ENCODE measurements around the gene USP53. TPM values are rescaled to one million over a fixed set of nuclear protein-coding genes. Genes with fewer than 3 reads are reported as not detected.

Gene USP53
- total and polyA plus RNA-seq, 2 of the 13 experiments (the other 11 are each of a cell fraction or from before 2014, with no cell fraction given) = 5.3 to 8.1 TPM

- BruUV-seq (replicated peaks) = no TSS peak
- ChIA-PET CTCF (ENCODE audit: low intra/inter-chr PET ratio, low total read pairs) (no interaction called here), POLR2A (no interaction called here)
Measured at GRCh38 chr4:119242417-119242816, 29.9 kb downstream of the USP53 start.

More at GRCh38 chr4:119242417-119242816, 29.9 kb downstream of the USP53 start:
- Histone ChIP-seq H4K20me1 (ENCODE audit: insufficient read depth, low read length) (no peaks in the 10 kb centered on the region), H2AFZ (ENCODE audit: low read length) (no peak overlapping the region), H3K36me3 (replicated peaks in 1 of 2; ENCODE audit: control insufficient read depth in 1 of 2, insufficient read depth in 2 of 2, low read length in 2 of 2) (peaks cover 2 to 16% of the 10 kb centered on the region in 2 experiments; a peak in 4 of 5 replicates), H3K79me2 (ENCODE audit: insufficient read depth, low read length) (no peaks in the 10 kb centered on the region), H3K4me3 (replicated peaks in 1 of 3; ENCODE audit: insufficient read depth in 1 of 3, low read depth in 2 of 3, low read length in 3 of 3) (no peak overlapping the region), H3K27ac (ENCODE audit: extremely low read length, insufficient read depth, low read length) (no peak overlapping the region), H3K27me3 (ENCODE audit: control insufficient read depth in 1 of 2, insufficient read depth in 2 of 2, low read length in 2 of 2) (no peaks in the 10 kb centered on the region), H3K4me2 (ENCODE audit: low read depth, low read length) (no peak overlapping the region), H3K9ac (ENCODE audit: insufficient read depth, low read depth, low read length) (no peak overlapping the region), H3K4me1 (ENCODE audit: insufficient read depth, low read length) (no peaks in the 10 kb centered on the region), H3K9me3 (ENCODE audit: low read length) (no peaks in the 10 kb centered on the region)
- TF ChIP-seq ZNF207 (IDR thresholded peaks at IDR 0.05; ENCODE audit: borderline replicate concordance) (no peak), TRAFD1 (CRISPR knock-in tag; IDR thresholded peaks at IDR 0.05; ENCODE audit: borderline replicate concordance) (no peak), ZNF205 (CRISPR knock-in tag; IDR thresholded peaks at IDR 0.05) (no peak), GMEB1 (CRISPR knock-in tag; IDR thresholded peaks at IDR 0.05; ENCODE audit: borderline replicate concordance) (no peak), ZNF30 (CRISPR knock-in tag; IDR thresholded peaks at IDR 0.05) (no peak), ZNF512 (CRISPR knock-in tag; IDR thresholded peaks at IDR 0.05) (no peak), ARNT2 (CRISPR knock-in tag; IDR thresholded peaks at IDR 0.05; ENCODE audit: low read depth) (no peak), CBX2 (IDR thresholded peaks at IDR 0.05; ENCODE audit: low read depth, low read length) (no peak), CBX2 (CRISPR knock-in tag; IDR thresholded peaks at IDR 0.05; ENCODE audit: low read depth) (no peak)
- TF ChIP-seq, protein P1, sequence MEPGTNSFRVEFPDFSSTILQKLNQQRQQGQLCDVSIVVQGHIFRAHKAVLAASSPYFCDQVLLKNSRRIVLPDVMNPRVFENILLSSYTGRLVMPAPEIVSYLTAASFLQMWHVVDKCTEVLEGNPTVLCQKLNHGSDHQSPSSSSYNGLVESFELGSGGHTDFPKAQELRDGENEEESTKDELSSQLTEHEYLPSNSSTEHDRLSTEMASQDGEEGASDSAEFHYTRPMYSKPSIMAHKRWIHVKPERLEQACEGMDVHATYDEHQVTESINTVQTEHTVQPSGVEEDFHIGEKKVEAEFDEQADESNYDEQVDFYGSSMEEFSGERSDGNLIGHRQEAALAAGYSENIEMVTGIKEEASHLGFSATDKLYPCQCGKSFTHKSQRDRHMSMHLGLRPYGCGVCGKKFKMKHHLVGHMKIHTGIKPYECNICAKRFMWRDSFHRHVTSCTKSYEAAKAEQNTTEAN (CRISPR knock-in tag; conservative IDR thresholded peaks at IDR 0.05) = no peak
- TF ChIP-seq, protein P2, sequence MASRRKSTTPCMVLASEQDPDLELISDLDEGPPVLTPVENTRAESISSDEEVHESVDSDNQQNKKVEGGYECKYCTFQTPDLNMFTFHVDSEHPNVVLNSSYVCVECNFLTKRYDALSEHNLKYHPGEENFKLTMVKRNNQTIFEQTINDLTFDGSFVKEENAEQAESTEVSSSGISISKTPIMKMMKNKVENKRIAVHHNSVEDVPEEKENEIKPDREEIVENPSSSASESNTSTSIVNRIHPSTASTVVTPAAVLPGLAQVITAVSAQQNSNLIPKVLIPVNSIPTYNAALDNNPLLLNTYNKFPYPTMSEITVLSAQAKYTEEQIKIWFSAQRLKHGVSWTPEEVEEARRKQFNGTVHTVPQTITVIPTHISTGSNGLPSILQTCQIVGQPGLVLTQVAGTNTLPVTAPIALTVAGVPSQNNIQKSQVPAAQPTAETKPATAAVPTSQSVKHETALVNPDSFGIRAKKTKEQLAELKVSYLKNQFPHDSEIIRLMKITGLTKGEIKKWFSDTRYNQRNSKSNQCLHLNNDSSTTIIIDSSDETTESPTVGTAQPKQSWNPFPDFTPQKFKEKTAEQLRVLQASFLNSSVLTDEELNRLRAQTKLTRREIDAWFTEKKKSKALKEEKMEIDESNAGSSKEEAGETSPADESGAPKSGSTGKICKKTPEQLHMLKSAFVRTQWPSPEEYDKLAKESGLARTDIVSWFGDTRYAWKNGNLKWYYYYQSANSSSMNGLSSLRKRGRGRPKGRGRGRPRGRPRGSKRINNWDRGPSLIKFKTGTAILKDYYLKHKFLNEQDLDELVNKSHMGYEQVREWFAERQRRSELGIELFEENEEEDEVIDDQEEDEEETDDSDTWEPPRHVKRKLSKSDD (CRISPR knock-in tag; IDR thresholded peaks at IDR 0.05; ENCODE audit: low read depth) = no peak
- TF ChIP-seq, protein P3, sequence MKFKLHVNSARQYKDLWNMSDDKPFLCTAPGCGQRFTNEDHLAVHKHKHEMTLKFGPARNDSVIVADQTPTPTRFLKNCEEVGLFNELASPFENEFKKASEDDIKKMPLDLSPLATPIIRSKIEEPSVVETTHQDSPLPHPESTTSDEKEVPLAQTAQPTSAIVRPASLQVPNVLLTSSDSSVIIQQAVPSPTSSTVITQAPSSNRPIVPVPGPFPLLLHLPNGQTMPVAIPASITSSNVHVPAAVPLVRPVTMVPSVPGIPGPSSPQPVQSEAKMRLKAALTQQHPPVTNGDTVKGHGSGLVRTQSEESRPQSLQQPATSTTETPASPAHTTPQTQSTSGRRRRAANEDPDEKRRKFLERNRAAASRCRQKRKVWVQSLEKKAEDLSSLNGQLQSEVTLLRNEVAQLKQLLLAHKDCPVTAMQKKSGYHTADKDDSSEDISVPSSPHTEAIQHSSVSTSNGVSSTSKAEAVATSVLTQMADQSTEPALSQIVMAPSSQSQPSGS (CRISPR knock-in tag; IDR thresholded peaks at IDR 0.05) = no peak
- DNase-seq (ENCODE audit: low spot score) = no peak
- intact Hi-C loops (cut with micrococcal nuclease; ENCODE audit: unreplicated experiment) (no loop called here), in situ Hi-C loops (cut with HindIII; ENCODE audit: extremely low pct_ligation_motif_present, low pct_unique_long_range_greater_than_20kb) (no loop called here)
- no peak for ATAC-seq
- no peak for FAIRE-seq
- 100% methylated on average over 1 of the region's 1 CpG for WGBS (ENCODE audit: low lambda C conversion rate)
